ENCODE results near the gene DIRAS3. TPM values are rescaled to one million over a fixed set of nuclear protein-coding genes. Genes with fewer than 3 reads are reported as not detected.

DIRAS3 gene
- total and polyA plus RNA-seq, 7 experiments from 2014 or later: not detected

DNA sequence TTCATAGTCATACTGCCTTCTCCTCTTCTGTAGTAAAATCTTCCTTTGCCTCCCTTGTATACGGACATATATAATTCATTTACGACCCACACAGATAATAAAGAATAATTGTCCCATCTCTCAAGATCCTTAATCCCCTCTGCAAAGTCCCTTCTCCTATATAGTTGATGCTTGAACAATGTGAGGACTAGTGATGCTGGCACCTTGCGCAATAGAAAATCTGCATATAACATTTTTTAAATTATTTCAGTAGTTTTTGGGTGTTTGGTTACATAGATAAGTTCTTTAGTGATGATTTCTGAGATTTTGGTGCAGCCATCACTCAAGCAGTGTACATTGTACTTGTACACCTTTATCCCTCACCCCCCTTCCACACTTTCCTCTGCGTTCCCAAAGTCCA lies 21.0 kb downstream of the DIRAS3 start:
- Histone ChIP-seq H3K4me3 (ENCODE audit: low read length) (no peak overlapping the region), H3K27me3 (ENCODE audit: control insufficient read depth in 2 of 2, insufficient read depth in 2 of 2, low read length in 2 of 2) (no peaks in the 10 kb centered on the region), H3K27ac (ENCODE audit: low read depth, low read length) (no peak overlapping the region), H3K36me3 (ENCODE audit: control insufficient read depth in 2 of 3, insufficient read depth in 3 of 3, low read length in 3 of 3) (no peaks in the 10 kb centered on the region), H3K9me3 (ENCODE audit: control insufficient read depth in 2 of 3, low read length in 3 of 3) (no peaks in the 10 kb centered on the region), H3K4me1 (ENCODE audit: control insufficient read depth in 2 of 2, insufficient read depth in 2 of 2, low read length in 2 of 2) (no peaks in the 10 kb centered on the region)
- Mint-ChIP-seq H3K9me3 (peaks cover 0 to 5% (median 0%) of the 10 kb centered on the region in 11 donors), H3K4me1 (peaks cover 0 to 4% (median 0%) of the 10 kb centered on the region in 7 donors), H3K27me3 (peaks cover 0 to 12% (median 5%) of the 10 kb centered on the region in 5 donors), H3K4me3 (no peak overlapping the region), H3K36me3 (no peaks in the 10 kb centered on the region), H3K27ac (no peak overlapping the region)
- intact Hi-C loops (cut with micrococcal nuclease): no loop called here
- CTCF ChIA-PET: no interaction called here
- POLR2A ChIA-PET: no interaction called here
- ATAC-seq (no peak), DNase-seq (no peak)

DNA sequence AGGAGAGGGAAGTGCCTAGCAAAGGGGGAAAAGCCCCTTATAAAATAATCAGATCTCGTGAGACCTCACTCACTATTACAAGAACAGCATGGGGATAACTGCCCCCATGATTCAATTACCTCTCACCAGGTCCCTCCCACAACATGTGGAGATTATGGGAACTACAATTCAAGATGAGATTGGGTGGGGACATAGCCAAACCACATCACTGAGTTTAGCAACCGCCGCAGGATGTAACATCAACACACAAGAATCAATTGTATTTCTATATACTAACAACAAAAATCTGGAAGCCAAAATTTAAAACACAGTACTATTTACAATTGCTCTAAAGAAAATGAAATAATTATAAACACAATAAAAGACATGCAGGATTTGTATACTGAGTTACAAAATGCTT lies 21.9 kb downstream of the DIRAS3 start:
- no peak overlapping the region for H3K4me3 ChIP-seq (ENCODE audit: low read length)
- peaks cover 0 to 12% (median 0%) of the 10 kb centered on the region in 5 donors for H3K27me3 Mint-ChIP-seq
- H3K4me1 Mint-ChIP-seq: peaks cover 0 to 4% (median 0%) of the 10 kb centered on the region in 7 donors
- H3K36me3 Mint-ChIP-seq: no peaks in the 10 kb centered on the region
- CTCF ChIA-PET: no interaction called here
- peaks cover 0 to 5% (median 0%) of the 10 kb centered on the region in 11 donors for H3K9me3 Mint-ChIP-seq
- H3K36me3 ChIP-seq (ENCODE audit: control insufficient read depth in 2 of 3, insufficient read depth in 3 of 3, low read length in 3 of 3): no peaks in the 10 kb centered on the region
- H3K27ac Mint-ChIP-seq: no peak overlapping the region
- no peak overlapping the region for H3K4me3 Mint-ChIP-seq
- H3K27ac ChIP-seq (ENCODE audit: low read depth, low read length): no peak overlapping the region
- intact Hi-C loops (cut with micrococcal nuclease): no loop called here
- no peaks in the 10 kb centered on the region for H3K4me1 ChIP-seq (ENCODE audit: control insufficient read depth in 2 of 2, insufficient read depth in 2 of 2, low read length in 2 of 2)
- H3K27me3 ChIP-seq (ENCODE audit: control insufficient read depth in 2 of 2, insufficient read depth in 2 of 2, low read length in 2 of 2): no peaks in the 10 kb centered on the region
- no peak for DNase-seq
- H3K9me3 ChIP-seq (ENCODE audit: control insufficient read depth in 2 of 3, low read length in 3 of 3): no peaks in the 10 kb centered on the region
- ATAC-seq: no peak
- POLR2A ChIA-PET: no interaction called here

DNA sequence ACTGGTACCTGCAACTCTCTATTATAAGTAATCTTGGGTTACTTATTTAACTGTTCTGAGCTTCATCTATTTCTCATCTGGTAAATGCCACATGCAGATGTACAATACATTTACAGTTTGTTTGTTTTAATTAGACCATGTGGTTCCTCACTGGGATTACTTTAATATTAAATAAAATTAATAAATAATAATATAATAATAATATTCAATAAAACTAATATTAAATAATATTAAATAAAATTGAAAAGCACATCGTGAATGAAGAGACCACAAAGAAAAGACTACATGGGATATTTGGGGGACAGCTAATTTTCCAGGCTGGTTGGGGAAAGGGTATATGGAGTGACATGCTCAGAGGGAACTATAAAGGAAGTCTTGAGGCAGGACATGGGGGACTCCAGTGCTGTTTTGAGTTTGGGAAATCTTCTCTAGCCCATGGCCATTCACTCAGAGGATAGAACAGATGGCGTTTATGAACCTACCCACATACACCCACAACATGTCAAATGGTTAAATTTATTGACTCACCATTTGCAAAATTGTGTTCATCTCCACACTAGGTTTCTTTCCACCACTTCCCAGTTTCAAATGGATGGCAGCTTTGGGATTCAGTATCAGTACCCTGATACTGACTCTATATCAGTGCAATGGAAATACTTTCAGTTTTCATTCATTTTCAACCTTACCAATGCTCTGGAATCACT lies 25.6 kb downstream of the DIRAS3 start:
- DNase-seq: no peak
- no peak overlapping the region for H3K4me3 ChIP-seq (ENCODE audit: low read length)
- no peaks in the 10 kb centered on the region for H3K36me3 ChIP-seq (ENCODE audit: control insufficient read depth in 2 of 3, insufficient read depth in 3 of 3, low read length in 3 of 3)
- ATAC-seq: no peak
- Mint-ChIP-seq H3K4me3 (no peak overlapping the region), H3K4me1 (peaks cover 0 to 2% (median 0%) of the 10 kb centered on the region in 7 donors), H3K36me3 (no peaks in the 10 kb centered on the region), H3K27ac (no peak overlapping the region), H3K9me3 (peaks cover 0 to 2% (median 0%) of the 10 kb centered on the region in 11 donors), H3K27me3 (peaks cover 0 to 19% (median 0%) of the 10 kb centered on the region in 5 donors)
- no peaks in the 10 kb centered on the region for H3K4me1 ChIP-seq (ENCODE audit: control insufficient read depth in 2 of 2, insufficient read depth in 2 of 2, low read length in 2 of 2)
- CTCF ChIA-PET: interaction anchor here (0.7 kb wide), 1 partner anchor 163 kb away, joined by 3 read pairs; no protein-coding TSS in a partner anchor
- POLR2A ChIA-PET: no interaction called here
- H3K27me3 ChIP-seq (ENCODE audit: control insufficient read depth in 2 of 2, insufficient read depth in 2 of 2, low read length in 2 of 2): no peaks in the 10 kb centered on the region
- H3K9me3 ChIP-seq (ENCODE audit: control insufficient read depth in 2 of 3, low read length in 3 of 3): no peaks in the 10 kb centered on the region
- no peak overlapping the region for H3K27ac ChIP-seq (ENCODE audit: low read depth, low read length)
- intact Hi-C loops (cut with micrococcal nuclease): no loop called here

DNA sequence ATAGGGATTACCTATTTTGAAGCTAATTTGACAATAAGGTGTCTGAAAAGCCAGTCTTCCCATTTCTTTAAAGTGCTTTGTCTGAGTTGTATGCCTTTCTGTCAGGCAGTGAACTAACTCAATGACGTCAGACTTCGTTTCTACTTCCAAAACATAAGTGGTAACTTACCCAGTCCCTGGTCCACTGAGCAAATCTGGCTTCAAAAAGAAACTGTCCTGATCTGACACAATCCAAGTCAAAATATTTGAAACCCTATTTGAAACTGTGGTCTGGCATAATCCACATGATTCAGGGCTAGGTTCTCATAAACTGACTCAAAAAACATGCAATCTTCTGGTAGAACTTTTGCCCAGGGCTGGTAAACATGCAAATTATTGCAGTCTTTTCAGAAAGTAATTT lies 34.0 kb downstream of the DIRAS3 start:
- H3K4me1 Mint-ChIP-seq: no peaks in the 10 kb centered on the region
- H3K27ac ChIP-seq (ENCODE audit: low read depth, low read length): no peak overlapping the region
- H3K27me3 Mint-ChIP-seq: peaks cover 0 to 13% (median 3%) of the 10 kb centered on the region in 5 donors
- no peak overlapping the region for H3K27ac Mint-ChIP-seq
- H3K9me3 ChIP-seq (ENCODE audit: control insufficient read depth in 2 of 3, low read length in 3 of 3): no peaks in the 10 kb centered on the region
- no peaks in the 10 kb centered on the region for H3K36me3 Mint-ChIP-seq
- no peak for ATAC-seq
- no peak for DNase-seq
- H3K4me1 ChIP-seq (ENCODE audit: control insufficient read depth in 2 of 2, insufficient read depth in 2 of 2, low read length in 2 of 2): no peaks in the 10 kb centered on the region
- ChIA-PET CTCF (no interaction called here), POLR2A (interaction anchor here (0.6 kb wide), 1 partner anchor 35 kb away, joined by 3 read pairs; no protein-coding TSS in a partner anchor)
- peaks cover 0 to 9% (median 0%) of the 10 kb centered on the region in 11 donors for H3K9me3 Mint-ChIP-seq
- no peak overlapping the region for H3K4me3 Mint-ChIP-seq
- H3K36me3 ChIP-seq (ENCODE audit: control insufficient read depth in 2 of 3, insufficient read depth in 3 of 3, low read length in 3 of 3): no peaks in the 10 kb centered on the region
- no peaks in the 10 kb centered on the region for H3K27me3 ChIP-seq (ENCODE audit: control insufficient read depth in 2 of 2, insufficient read depth in 2 of 2, low read length in 2 of 2)
- intact Hi-C loops (cut with micrococcal nuclease): no loop called here
- no peak overlapping the region for H3K4me3 ChIP-seq (ENCODE audit: low read length)

DNA sequence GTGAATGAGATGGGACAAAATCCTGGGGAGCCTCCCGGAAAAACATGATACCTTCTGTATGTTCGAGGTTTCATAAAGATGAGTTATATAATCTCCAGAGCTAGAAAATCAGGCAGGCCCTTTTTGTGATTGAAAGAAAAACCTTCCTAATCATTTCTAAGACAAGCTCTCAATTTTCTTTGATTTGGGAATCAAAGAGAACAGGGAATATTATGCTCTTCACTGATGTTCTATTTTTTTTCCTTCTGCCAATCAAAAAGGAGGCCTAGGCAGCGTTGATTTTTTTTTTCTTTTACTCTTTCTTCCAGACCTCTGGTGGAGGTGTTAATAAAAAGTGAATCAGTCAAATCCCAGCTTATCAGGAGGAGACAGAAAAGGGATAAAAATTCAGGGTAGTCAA lies 34.5 kb downstream of the DIRAS3 start:
- no peak overlapping the region for H3K4me3 ChIP-seq (ENCODE audit: low read length)
- H3K27ac Mint-ChIP-seq: no peak overlapping the region
- intact Hi-C loops (cut with micrococcal nuclease): no loop called here
- no peak for DNase-seq
- no peaks in the 10 kb centered on the region for H3K4me1 Mint-ChIP-seq
- no peak for ATAC-seq
- H3K4me3 Mint-ChIP-seq: no peak overlapping the region
- ChIA-PET POLR2A (interaction anchor here (0.6 kb wide), 1 partner anchor 34 kb away, joined by 3 read pairs; no protein-coding TSS in a partner anchor), CTCF (no interaction called here)
- H3K9me3 Mint-ChIP-seq: peaks cover 0 to 9% (median 0%) of the 10 kb centered on the region in 11 donors
- no peaks in the 10 kb centered on the region for H3K27me3 ChIP-seq (ENCODE audit: control insufficient read depth in 2 of 2, insufficient read depth in 2 of 2, low read length in 2 of 2)
- no peaks in the 10 kb centered on the region for H3K36me3 Mint-ChIP-seq
- no peaks in the 10 kb centered on the region for H3K9me3 ChIP-seq (ENCODE audit: control insufficient read depth in 2 of 3, low read length in 3 of 3)
- peaks cover 0 to 13% (median 5%) of the 10 kb centered on the region in 5 donors for H3K27me3 Mint-ChIP-seq
- no peaks in the 10 kb centered on the region for H3K36me3 ChIP-seq (ENCODE audit: control insufficient read depth in 2 of 3, insufficient read depth in 3 of 3, low read length in 3 of 3)
- H3K27ac ChIP-seq (ENCODE audit: low read depth, low read length): no peak overlapping the region
- H3K4me1 ChIP-seq (ENCODE audit: control insufficient read depth in 2 of 2, insufficient read depth in 2 of 2, low read length in 2 of 2): no peaks in the 10 kb centered on the region

DNA sequence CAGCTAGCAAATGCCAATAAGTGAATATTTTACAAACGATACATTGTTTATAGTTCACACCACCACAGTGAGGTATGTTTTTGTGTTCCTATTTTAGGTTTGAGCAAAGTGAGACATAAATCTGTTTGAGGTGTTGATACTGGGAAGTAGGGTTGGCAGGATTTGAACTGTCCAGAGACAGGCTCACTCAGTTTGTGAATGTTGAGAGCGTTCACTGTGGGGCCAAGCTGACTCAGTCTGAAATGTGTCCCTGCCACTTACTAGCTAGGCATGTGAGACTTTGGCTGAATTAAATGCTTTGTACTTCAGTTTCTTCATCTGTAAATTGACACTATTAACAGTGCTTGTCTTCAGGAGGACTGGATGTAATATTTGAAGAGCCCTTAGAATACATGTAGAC lies 35.1 kb downstream of the DIRAS3 start:
- ATAC-seq (no peak), DNase-seq (no peak)
- H3K27ac ChIP-seq (ENCODE audit: low read depth, low read length): no peak overlapping the region
- H3K9me3 Mint-ChIP-seq: peaks cover 0 to 9% (median 0%) of the 10 kb centered on the region in 11 donors
- no peak overlapping the region for H3K27ac Mint-ChIP-seq
- peaks cover 0 to 13% (median 5%) of the 10 kb centered on the region in 5 donors for H3K27me3 Mint-ChIP-seq
- no peak overlapping the region for H3K4me3 Mint-ChIP-seq
- intact Hi-C loops (cut with micrococcal nuclease): no loop called here
- no peaks in the 10 kb centered on the region for H3K27me3 ChIP-seq (ENCODE audit: control insufficient read depth in 2 of 2, insufficient read depth in 2 of 2, low read length in 2 of 2)
- H3K9me3 ChIP-seq (ENCODE audit: control insufficient read depth in 2 of 3, low read length in 3 of 3): no peaks in the 10 kb centered on the region
- H3K36me3 Mint-ChIP-seq: no peaks in the 10 kb centered on the region
- no peaks in the 10 kb centered on the region for H3K36me3 ChIP-seq (ENCODE audit: control insufficient read depth in 2 of 3, insufficient read depth in 3 of 3, low read length in 3 of 3)
- H3K4me3 ChIP-seq (ENCODE audit: low read length): no peak overlapping the region
- ChIA-PET CTCF (no interaction called here), POLR2A (no interaction called here)
- H3K4me1 Mint-ChIP-seq: no peaks in the 10 kb centered on the region
- H3K4me1 ChIP-seq (ENCODE audit: control insufficient read depth in 2 of 2, insufficient read depth in 2 of 2, low read length in 2 of 2): no peaks in the 10 kb centered on the region

DNA sequence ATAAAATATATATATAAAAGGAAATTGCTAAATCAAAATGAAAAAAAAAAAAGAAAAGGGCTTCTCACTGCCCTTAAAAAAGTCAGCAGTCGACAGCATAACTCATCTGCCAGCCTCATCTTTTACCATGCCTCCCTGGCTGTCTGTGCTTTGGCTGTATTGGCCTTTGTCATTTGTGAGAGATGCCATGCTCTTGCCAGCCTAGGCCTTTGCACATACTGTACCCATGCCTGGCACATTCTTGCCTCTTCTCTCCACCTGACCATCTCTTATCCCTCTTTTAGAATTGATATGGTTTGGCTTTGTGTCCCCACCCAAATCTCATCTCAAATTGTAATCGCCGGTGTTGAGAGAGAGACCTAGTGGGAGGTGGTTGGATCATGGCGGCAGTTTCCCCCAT lies 37.1 kb downstream of the DIRAS3 start:
- Mint-ChIP-seq H3K4me1 (no peaks in the 10 kb centered on the region), H3K36me3 (no peaks in the 10 kb centered on the region), H3K27me3 (peaks cover 0 to 13% (median 5%) of the 10 kb centered on the region in 5 donors), H3K9me3 (peaks cover 0 to 9% (median 0%) of the 10 kb centered on the region in 11 donors), H3K4me3 (no peak overlapping the region), H3K27ac (no peak overlapping the region)
- intact Hi-C loops (cut with micrococcal nuclease): no loop called here
- no peaks in the 10 kb centered on the region for H3K27me3 ChIP-seq (ENCODE audit: control insufficient read depth in 2 of 2, insufficient read depth in 2 of 2, low read length in 2 of 2)
- no peaks in the 10 kb centered on the region for H3K4me1 ChIP-seq (ENCODE audit: control insufficient read depth in 2 of 2, insufficient read depth in 2 of 2, low read length in 2 of 2)
- POLR2A ChIA-PET: no interaction called here
- H3K9me3 ChIP-seq (ENCODE audit: control insufficient read depth in 2 of 3, low read length in 3 of 3): no peaks in the 10 kb centered on the region
- DNase-seq: no peak
- no peak for ATAC-seq
- H3K27ac ChIP-seq (ENCODE audit: low read depth, low read length): no peak overlapping the region
- CTCF ChIA-PET: no interaction called here
- no peak overlapping the region for H3K4me3 ChIP-seq (ENCODE audit: low read length)
- H3K36me3 ChIP-seq (ENCODE audit: control insufficient read depth in 2 of 3, insufficient read depth in 3 of 3, low read length in 3 of 3): no peaks in the 10 kb centered on the region
